ENCODE data around the gene PROM2. TPM values are rescaled to one million over a fixed set of nuclear protein-coding genes. Genes with fewer than 3 reads are reported as not detected.
"Not testable (repeated sequence)": the region's sequence is repeated elsewhere in the genome, so short reads cannot be mapped to it uniquely, and the experiment has no call there.

Gene PROM2
- total and polyA plus RNA-seq, 4 experiments from 2014 or later = 0.87 to 1.1 TPM; not detected in 2

- intact Hi-C loops (cut with micrococcal nuclease) = no loop called here
- H3K27ac Mint-ChIP-seq = no peak overlapping the region
- H3K27me3 Mint-ChIP-seq = peaks cover 0 to 1% of the 10 kb centered on the region in 2 donors
- H3K36me3 Mint-ChIP-seq = peaks cover 17% of the 10 kb centered on the region in 2 donors
- H3K36me3 ChIP-seq (ENCODE audit: insufficient read depth, low read length) = no peaks in the 10 kb centered on the region
- CTCF ChIA-PET (ENCODE audit: partially characterized antibody) = no interaction called here
- H3K9me3 Mint-ChIP-seq = peaks cover 2 to 76% (median 66%) of the 10 kb centered on the region in 8 donors
- H3K4me1 Mint-ChIP-seq = no peaks in the 10 kb centered on the region
- POLR2A ChIA-PET (ENCODE audit: partially characterized antibody) = no interaction called here
- no peak overlapping the region for H3K27ac ChIP-seq (ENCODE audit: low read depth, low read length)
- H3K9me3 ChIP-seq (ENCODE audit: control insufficient read depth in 1 of 2, low read length in 2 of 2) = no peaks in the 10 kb centered on the region
- no peak overlapping the region for H3K4me3 ChIP-seq (ENCODE audit: low read length in 2 of 2)
- H3K27me3 ChIP-seq (ENCODE audit: insufficient read depth, low read length) = no peaks in the 10 kb centered on the region
- no peaks in the 10 kb centered on the region for H3K4me1 ChIP-seq (ENCODE audit: insufficient read depth, low read length)
- no peak overlapping the region for H3K4me3 Mint-ChIP-seq
- DNase-seq = no peak
These were observed 34.2 kb upstream of the PROM2 start for GRCh38 chr2:95240091-95240490.

GRCh38 chr2:95240556-95240955 is 33.7 kb upstream of the PROM2 start:
- Histone ChIP-seq H3K4me3 (ENCODE audit: low read length in 2 of 2) (no peak overlapping the region), H3K27me3 (ENCODE audit: insufficient read depth, low read length) (no peaks in the 10 kb centered on the region), H3K9me3 (ENCODE audit: control insufficient read depth in 1 of 2, low read length in 2 of 2) (no peaks in the 10 kb centered on the region), H3K4me1 (ENCODE audit: insufficient read depth, low read length) (no peaks in the 10 kb centered on the region), H3K36me3 (ENCODE audit: insufficient read depth, low read length) (no peaks in the 10 kb centered on the region), H3K27ac (ENCODE audit: low read depth, low read length) (no peak overlapping the region)
- Mint-ChIP-seq H3K27me3 (peaks cover 0 to 1% of the 10 kb centered on the region in 2 donors), H3K4me3 (no peak overlapping the region), H3K9me3 (peaks cover 2 to 77% (median 66%) of the 10 kb centered on the region in 8 donors), H3K27ac (no peak overlapping the region), H3K36me3 (peaks cover 17 to 18% of the 10 kb centered on the region in 2 donors), H3K4me1 (no peaks in the 10 kb centered on the region)
- CTCF ChIA-PET (ENCODE audit: partially characterized antibody) = no interaction called here
- POLR2A ChIA-PET (ENCODE audit: partially characterized antibody) = no interaction called here
- intact Hi-C loops (cut with micrococcal nuclease) = no loop called here
- no peak for DNase-seq

DNA sequence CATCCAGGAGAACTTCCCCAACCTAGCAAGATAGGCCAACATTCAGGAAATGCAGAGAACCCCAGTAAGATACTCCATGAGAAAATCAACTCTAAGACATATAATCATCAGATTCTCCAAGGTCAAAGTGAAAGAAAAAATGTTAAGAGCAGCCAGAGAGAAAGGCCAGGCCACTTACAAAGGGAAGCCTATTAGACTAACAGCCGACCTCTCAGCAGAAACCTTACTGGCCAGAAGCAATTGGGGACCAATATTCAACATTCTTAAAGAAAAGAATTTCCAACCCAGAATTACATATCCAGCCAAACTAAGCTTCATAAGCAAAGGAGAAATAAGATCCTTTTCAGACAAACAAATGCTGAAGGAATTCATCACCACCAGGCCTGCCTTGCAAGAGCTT is 32.2 kb upstream of the PROM2 start:
- H3K36me3 Mint-ChIP-seq = peaks cover 17 to 20% of the 10 kb centered on the region in 2 donors
- POLR2A ChIA-PET (ENCODE audit: partially characterized antibody); H3K27me3 Mint-ChIP-seq; H3K4me1 Mint-ChIP-seq; H3K4me1 ChIP-seq (ENCODE audit: insufficient read depth, low read length); intact Hi-C loops (cut with micrococcal nuclease); H3K4me3 ChIP-seq (ENCODE audit: low read length in 2 of 2); H3K27me3 ChIP-seq (ENCODE audit: insufficient read depth, low read length); H3K4me3 Mint-ChIP-seq; H3K27ac Mint-ChIP-seq; H3K27ac ChIP-seq (ENCODE audit: low read depth, low read length); H3K36me3 ChIP-seq (ENCODE audit: insufficient read depth, low read length); DNase-seq; H3K9me3 ChIP-seq (ENCODE audit: control insufficient read depth in 1 of 2, low read length in 2 of 2): not testable (repeated sequence)
- peaks cover 0 to 72% (median 68%) of the 10 kb centered on the region in 8 donors for H3K9me3 Mint-ChIP-seq
- CTCF ChIA-PET (ENCODE audit: partially characterized antibody) = interaction anchor here (1.2 kb wide), 1 partner anchor 10 kb away, joined by 6 read pairs; no protein-coding TSS in a partner anchor

DNA sequence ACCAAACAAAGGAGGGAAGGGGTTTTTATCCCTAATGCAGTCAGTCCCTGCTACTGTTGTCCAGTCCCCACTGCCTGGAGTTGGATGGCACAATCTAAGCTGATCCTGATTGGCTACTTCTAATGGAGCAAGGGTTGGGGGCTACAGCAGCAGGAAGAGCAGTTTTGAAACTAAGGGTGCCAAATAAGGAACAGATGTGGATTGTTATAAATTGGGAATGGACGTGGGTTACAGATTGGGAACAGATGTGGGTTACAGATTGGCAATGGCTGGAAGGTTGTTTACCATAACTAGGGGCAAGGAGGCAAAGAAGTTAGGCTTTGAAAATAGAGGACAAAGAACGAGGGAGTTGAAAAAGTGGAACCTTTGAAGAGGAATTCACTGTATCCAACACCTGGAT is 16.0 kb upstream of the PROM2 start:
- Mint-ChIP-seq H3K36me3 (peaks cover 0 to 10% of the 10 kb centered on the region in 2 donors), H3K4me3 (no peak overlapping the region), H3K4me1 (no peaks in the 10 kb centered on the region), H3K27ac (no peak overlapping the region), H3K9me3 (peaks cover 5 to 58% (median 40%) of the 10 kb centered on the region in 8 donors), H3K27me3 (peaks cover 7 to 10% of the 10 kb centered on the region in 2 donors)
- Histone ChIP-seq H3K4me3 (ENCODE audit: low read length in 2 of 2) (no peak overlapping the region), H3K27ac (ENCODE audit: low read depth, low read length) (no peak overlapping the region), H3K36me3 (ENCODE audit: insufficient read depth, low read length) (no peaks in the 10 kb centered on the region), H3K9me3 (ENCODE audit: control insufficient read depth in 1 of 2, low read length in 2 of 2) (peaks cover 0 to 4% of the 10 kb centered on the region in 2 donors), H3K4me1 (ENCODE audit: insufficient read depth, low read length) (no peaks in the 10 kb centered on the region), H3K27me3 (ENCODE audit: insufficient read depth, low read length) (no peaks in the 10 kb centered on the region)
- CTCF ChIA-PET (ENCODE audit: partially characterized antibody) = no interaction called here
- intact Hi-C loops (cut with micrococcal nuclease) = no loop called here
- DNase-seq = no peak
- POLR2A ChIA-PET (ENCODE audit: partially characterized antibody) = no interaction called here

- H3K4me1 ChIP-seq (ENCODE audit: insufficient read depth, low read length) = no peaks in the 10 kb centered on the region
- peaks cover 7 to 14% of the 10 kb centered on the region in 2 donors for H3K27me3 Mint-ChIP-seq
- no peak overlapping the region for H3K4me3 Mint-ChIP-seq
- peaks cover 0 to 10% of the 10 kb centered on the region in 2 donors for H3K36me3 Mint-ChIP-seq
- H3K9me3 Mint-ChIP-seq = peaks cover 5 to 45% (median 30%) of the 10 kb centered on the region in 8 donors
- ChIA-PET CTCF (ENCODE audit: partially characterized antibody) (no interaction called here), POLR2A (ENCODE audit: partially characterized antibody) (no interaction called here)
- intact Hi-C loops (cut with micrococcal nuclease) = no loop called here
- no peak for DNase-seq
- H3K9me3 ChIP-seq (ENCODE audit: control insufficient read depth in 1 of 2, low read length in 2 of 2) = peaks cover 0 to 4% of the 10 kb centered on the region in 2 donors
- H3K27me3 ChIP-seq (ENCODE audit: insufficient read depth, low read length) = no peaks in the 10 kb centered on the region
- no peaks in the 10 kb centered on the region for H3K36me3 ChIP-seq (ENCODE audit: insufficient read depth, low read length)
- no peak overlapping the region for H3K27ac ChIP-seq (ENCODE audit: low read depth, low read length)
- H3K4me1 Mint-ChIP-seq = no peaks in the 10 kb centered on the region
- no peak overlapping the region for H3K27ac Mint-ChIP-seq
- H3K4me3 ChIP-seq (ENCODE audit: low read length in 2 of 2) = no peak overlapping the region
These were observed 13.9 kb upstream of the PROM2 start for GRCh38 chr2:95260028-95261023.

DNA sequence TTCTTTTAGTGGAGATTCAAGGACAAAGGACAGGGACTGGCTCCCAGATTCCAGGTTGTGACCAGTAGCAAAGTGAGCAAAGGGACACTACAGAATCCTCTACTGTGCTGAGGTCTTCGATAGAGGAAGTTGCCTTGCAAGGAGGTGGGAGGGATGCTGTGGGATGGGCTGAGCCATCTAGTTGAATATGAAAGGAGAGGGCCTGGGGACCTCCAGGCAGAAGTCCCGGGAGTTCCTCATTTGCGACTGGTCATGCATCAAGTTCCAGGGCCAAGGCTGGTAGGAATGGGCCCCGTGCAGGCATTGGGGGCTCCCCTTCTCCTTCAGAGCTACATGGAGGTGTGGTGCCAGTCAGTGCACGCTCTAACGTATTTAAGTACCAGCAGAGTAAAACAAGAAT is 12.6 kb upstream of the PROM2 start:
- Histone ChIP-seq H3K9me3 (ENCODE audit: control insufficient read depth in 1 of 2, low read length in 2 of 2) (peaks cover 0 to 4% of the 10 kb centered on the region in 2 donors), H3K36me3 (ENCODE audit: insufficient read depth, low read length) (no peaks in the 10 kb centered on the region), H3K4me3 (ENCODE audit: low read length in 2 of 2) (no peak overlapping the region), H3K4me1 (ENCODE audit: insufficient read depth, low read length) (no peaks in the 10 kb centered on the region), H3K27me3 (ENCODE audit: insufficient read depth, low read length) (no peaks in the 10 kb centered on the region), H3K27ac (ENCODE audit: low read depth, low read length) (no peak overlapping the region)
- intact Hi-C loops (cut with micrococcal nuclease) = no loop called here
- H3K36me3 Mint-ChIP-seq = peaks cover 0 to 10% of the 10 kb centered on the region in 2 donors
- peaks cover 5 to 37% (median 25%) of the 10 kb centered on the region in 8 donors for H3K9me3 Mint-ChIP-seq
- H3K4me3 Mint-ChIP-seq = no peak overlapping the region
- H3K27ac Mint-ChIP-seq = no peak overlapping the region
- ChIA-PET CTCF (ENCODE audit: partially characterized antibody) (no interaction called here), POLR2A (ENCODE audit: partially characterized antibody) (no interaction called here)
- H3K4me1 Mint-ChIP-seq = no peaks in the 10 kb centered on the region
- H3K27me3 Mint-ChIP-seq = peaks cover 7 to 14% of the 10 kb centered on the region in 2 donors
- no peak for DNase-seq

- no peaks in the 10 kb centered on the region for H3K4me1 ChIP-seq (ENCODE audit: insufficient read depth, low read length)
- peaks cover 5 to 27% (median 17%) of the 10 kb centered on the region in 8 donors for H3K9me3 Mint-ChIP-seq
- POLR2A ChIA-PET (ENCODE audit: partially characterized antibody) = no interaction called here
- H3K27me3 ChIP-seq (ENCODE audit: insufficient read depth, low read length) = no peaks in the 10 kb centered on the region
- CTCF ChIA-PET (ENCODE audit: partially characterized antibody) = no interaction called here
- DNase-seq = no peak
- peaks cover 0 to 4% of the 10 kb centered on the region in 2 donors for H3K9me3 ChIP-seq (ENCODE audit: control insufficient read depth in 1 of 2, low read length in 2 of 2)
- no peak overlapping the region for H3K4me3 Mint-ChIP-seq
- no peak overlapping the region for H3K27ac Mint-ChIP-seq
- H3K27ac ChIP-seq (ENCODE audit: low read depth, low read length) = no peak overlapping the region
- H3K36me3 ChIP-seq (ENCODE audit: insufficient read depth, low read length) = no peaks in the 10 kb centered on the region
- intact Hi-C loops (cut with micrococcal nuclease) = no loop called here
- H3K27me3 Mint-ChIP-seq = peaks cover 7 to 14% of the 10 kb centered on the region in 2 donors
- H3K4me1 Mint-ChIP-seq = no peaks in the 10 kb centered on the region
- H3K4me3 ChIP-seq (ENCODE audit: low read length in 2 of 2) = no peak overlapping the region
- peaks cover 0 to 10% of the 10 kb centered on the region in 2 donors for H3K36me3 Mint-ChIP-seq
These were observed 11.2 kb upstream of the PROM2 start for GRCh38 chr2:95262896-95263542.

Data from CD4-positive, alpha-beta memory T cell (primary cell).